Superior temporal gyrus (tissue), 1 donor: ENCODE results near the gene SLC25A44.
"Not testable (repeated sequence)": the region's sequence is repeated elsewhere in the genome, so short reads cannot be mapped to it uniquely, and the experiment has no call there.

Experiments
- DNase-seq: peaks from one replicate; pipeline ENCODE4 v3.0.0-alpha.2; 2016; ENCODE audit errors: extremely low spot score

SLC25A44 gene

DNA sequence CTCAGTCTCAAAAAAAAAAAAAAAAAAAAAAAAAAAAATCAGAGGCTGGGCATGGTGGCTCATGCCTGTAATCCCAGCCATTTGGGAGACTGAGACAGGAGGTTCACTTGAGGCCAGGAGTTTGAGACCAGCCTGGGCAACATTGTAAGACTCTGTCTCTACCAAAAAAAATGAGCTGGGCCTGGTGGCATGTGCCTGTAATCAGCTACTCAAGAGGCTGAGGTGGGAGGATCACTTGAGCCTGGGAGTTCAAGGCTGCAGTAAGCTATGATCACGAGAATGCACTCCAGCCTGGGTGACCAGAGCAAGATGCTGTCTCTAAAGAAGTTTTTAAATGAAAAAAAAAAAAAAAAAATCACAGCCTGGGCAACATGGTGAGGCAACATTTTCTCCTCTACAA lies 30.2 kb upstream of the SLC25A44 start:
- no peak for DNase-seq

DNA sequence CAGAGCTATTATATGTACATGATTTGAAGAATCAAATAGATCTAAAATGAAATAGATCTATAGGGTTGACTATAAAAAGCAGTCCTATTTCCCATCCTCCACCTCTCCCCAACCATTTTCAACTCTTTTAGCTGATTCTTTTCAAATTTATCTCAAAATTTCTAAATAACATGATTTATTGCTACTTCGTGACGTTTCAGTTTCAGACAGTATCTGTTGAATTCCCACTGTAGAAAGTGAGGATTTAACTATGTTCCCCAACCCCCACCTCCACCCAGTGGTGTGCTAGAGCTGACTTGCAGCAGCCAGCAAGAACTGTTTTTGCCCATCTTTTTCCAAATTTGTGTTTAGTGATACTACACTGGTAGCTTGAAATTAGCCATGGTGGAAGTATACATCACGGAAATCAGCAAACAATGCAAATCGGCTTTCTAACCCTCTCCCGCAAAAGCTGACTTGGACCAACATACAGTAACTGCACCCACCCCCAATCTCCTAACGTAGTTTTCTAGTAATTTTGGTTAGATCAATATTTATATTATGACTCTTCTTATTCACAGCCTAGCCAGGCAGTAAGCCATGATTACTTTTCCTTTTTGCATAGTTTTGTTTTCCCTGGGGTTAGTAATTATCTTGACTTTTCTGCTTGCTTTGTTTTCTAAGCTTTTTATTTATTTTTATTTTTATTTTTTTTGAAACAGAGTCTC lies 29.6 kb upstream of the SLC25A44 start:
- no peak for DNase-seq

DNA sequence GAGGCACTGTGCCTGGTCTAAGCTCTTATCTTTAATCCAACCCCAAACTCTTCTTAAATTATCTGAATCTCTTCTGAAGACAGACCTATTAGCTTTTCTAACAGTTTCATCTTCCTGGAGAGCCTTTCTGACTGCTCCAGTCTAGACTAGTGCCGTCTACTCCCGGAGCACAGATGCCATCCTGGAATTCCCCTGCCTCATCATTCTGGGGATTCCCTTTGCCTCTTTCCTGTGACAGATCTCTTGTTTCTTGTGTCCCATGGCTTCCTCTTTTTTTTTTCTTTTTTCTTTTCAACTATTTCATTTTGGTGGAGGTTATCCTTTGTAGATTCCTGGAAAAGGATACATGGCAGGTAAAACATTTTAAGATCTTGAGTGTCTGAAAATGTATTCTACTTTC lies 28.8 kb upstream of the SLC25A44 start:
- DNase-seq = no peak

DNA sequence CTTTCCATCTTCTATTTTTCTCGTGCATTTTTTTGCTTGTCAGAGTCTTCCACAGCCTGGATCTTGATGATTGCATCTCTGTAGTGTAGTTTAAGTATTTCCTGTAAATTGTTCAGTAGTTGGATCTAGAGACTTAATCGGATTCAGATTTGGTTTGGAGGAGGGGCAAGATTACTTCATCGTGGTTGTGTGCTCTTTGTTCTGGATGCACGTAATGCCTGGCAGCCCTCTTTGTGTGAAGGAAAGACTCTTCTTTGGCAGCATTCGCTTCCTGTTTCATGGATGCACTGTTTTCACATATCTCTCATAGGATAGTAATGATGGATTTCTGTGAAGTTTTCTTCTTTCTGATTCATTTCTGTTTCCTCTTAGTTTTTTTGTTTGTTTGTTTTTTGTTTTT lies 26.4 kb upstream of the SLC25A44 start:
- DNase-seq = no peak

DNA sequence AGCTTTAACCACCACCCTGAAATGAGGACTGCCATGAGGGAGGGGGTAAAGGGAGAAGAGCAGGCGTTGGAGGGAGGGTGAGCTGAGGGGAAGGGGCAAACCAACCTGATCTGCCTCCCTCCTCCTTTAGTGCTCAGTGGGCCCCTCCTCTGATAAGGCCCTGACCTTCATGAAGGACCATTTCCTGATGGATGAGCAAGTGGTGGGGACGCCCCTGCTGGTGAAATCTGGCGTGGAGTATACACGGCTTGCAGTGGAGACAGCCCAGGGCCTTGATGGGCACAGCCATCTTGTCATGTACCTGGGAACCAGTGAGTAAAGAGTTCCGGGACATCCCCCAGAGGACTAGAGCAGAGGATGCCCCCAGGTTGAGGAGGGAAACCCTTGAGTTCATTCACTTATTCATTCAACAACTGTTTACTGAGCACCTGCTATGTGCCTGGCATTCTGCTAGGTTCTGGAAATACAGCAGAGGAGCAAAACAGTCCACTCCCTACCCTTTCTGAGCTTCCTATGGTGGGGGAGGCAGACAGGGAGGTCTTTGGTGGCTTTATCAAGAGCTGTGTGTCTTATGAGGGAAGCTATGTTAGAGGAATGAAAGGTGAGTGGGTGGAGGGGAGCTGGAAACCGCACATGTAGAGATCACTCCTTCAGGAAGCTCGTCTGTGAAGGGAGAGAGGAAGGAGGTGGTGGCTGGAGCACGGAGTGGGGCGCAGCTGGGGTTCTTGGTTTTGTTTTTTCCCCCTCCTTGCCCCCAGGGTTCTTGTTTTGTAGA lies 21.0 kb upstream of the SLC25A44 start:
- no peak for DNase-seq

DNA sequence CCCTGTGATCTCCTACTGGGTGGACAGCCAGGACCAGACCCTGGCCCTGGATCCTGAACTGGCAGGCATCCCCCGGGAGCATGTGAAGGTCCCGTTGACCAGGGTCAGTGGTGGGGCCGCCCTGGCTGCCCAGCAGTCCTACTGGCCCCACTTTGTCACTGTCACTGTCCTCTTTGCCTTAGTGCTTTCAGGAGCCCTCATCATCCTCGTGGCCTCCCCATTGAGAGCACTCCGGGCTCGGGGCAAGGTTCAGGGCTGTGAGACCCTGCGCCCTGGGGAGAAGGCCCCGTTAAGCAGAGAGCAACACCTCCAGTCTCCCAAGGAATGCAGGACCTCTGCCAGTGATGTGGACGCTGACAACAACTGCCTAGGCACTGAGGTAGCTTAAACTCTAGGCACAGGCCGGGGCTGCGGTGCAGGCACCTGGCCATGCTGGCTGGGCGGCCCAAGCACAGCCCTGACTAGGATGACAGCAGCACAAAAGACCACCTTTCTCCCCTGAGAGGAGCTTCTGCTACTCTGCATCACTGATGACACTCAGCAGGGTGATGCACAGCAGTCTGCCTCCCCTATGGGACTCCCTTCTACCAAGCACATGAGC lies 17.2 kb upstream of the SLC25A44 start:
- no peak for DNase-seq

DNA sequence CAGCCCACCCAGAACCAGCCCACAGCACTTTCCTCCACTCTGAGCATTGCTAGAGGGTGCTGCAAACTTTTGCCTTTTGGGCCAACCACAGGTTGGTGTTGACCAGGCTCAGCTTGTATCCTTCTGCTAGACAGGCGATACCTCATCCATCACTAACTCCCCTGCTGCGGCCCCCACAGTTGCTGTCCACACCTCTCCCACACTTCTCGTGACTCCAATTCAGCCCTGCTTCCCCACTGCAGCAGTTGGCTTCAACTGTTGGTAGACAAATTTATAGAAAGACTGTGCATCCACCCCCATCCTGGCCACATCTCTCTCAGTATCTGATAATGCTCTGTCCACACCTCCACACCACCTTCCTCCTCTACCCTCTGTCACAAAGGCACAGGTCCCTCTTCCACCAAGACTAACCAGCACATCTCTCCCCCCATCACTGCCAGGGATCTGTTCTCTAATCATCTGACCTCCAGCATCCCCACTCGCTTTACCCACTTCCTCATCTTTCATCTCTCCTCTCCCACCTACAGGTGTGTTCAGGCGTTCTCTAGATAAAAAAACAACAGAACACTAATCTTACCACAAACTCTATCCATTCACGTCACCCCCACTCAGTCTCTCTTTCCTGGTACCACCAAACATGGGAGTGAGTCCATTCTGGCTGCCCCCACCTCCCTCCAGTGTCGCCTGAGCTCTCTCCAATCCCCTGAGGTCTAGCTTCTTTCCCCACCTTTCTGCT lies 15.8 kb upstream of the SLC25A44 start:
- DNase-seq = no peak

DNA sequence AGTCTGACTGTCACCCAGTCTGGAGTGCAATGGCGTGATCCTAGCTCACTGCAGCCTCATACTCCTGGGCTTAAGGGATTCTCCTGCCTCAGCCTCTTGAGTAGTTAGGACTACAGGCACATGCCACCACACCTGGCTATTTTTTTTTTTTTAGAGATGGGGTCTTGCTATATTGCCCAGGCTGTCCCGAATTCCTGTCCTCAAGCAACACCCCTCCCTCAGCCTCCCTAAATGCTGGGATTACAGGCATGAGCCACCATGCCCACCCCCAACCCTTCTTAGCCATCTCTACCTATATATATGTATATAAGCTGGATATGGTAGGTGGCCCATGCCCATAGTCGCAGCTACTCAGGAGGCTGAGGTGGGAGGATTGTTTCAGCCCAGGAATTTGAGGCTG lies 13.4 kb upstream of the SLC25A44 start:
- DNase-seq = no peak

DNA sequence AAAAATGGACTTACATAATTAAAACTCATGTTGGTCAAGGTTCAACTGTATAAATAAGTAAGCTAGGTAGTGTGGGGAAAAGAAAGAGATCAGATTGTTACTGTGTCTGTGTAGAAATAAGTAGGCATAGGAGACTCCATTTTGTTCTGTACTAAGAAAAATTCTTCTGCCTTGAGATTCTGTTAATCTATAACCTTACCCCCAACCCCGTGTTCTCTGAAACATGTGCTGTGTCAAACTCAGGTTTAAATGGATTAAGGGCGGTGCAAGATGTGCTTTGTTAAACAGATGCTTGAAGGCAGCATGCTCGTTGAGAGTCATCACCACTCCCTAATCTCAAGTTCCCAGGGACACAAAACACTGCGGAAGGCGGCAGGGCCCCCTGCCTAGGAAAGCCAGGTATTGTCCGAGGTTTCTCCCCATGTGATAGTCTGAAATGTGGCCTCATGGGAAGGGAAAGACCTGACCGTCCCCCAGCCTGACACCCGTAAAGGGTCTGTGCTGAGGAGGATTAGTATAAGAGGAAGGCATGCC lies 12.4 kb upstream of the SLC25A44 start:
- DNase-seq = not testable (repeated sequence)

DNA sequence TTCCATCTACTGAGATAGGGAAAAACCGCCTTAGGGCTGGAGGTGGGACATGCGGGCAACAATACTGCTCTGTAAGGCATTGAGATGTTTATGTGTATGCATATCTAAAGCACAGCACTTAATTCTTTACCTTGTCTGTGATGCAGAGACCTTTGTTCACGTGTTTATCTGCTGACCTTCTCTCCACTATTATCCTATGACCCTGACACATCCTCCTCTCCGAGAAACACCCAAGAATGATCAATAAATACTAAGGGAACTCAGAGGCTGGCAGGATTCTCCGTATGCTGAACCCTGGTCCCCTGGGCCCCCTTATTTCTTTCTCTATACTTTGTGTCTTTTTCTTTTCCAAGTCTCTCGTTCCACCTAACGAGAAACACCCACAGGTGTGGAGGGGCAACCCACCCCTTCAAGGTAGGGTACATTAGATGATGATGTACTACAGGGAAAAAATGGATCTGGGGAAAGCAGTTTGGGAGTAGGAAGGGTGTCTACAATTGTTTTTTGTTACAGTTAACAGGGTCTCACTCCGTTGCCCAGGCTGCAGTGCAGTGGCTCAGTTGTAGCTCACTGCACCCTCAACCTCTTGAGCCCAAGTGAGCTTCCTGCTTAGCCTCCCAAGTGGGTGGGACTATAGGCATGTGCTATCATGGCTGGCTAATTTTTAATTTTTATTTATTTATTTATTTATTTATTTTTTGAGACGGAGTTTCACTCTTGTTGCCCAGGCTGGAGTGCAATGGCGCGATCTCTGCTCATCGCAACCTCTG lies 11.7 kb upstream of the SLC25A44 start:
- not testable (repeated sequence) for DNase-seq

DNA sequence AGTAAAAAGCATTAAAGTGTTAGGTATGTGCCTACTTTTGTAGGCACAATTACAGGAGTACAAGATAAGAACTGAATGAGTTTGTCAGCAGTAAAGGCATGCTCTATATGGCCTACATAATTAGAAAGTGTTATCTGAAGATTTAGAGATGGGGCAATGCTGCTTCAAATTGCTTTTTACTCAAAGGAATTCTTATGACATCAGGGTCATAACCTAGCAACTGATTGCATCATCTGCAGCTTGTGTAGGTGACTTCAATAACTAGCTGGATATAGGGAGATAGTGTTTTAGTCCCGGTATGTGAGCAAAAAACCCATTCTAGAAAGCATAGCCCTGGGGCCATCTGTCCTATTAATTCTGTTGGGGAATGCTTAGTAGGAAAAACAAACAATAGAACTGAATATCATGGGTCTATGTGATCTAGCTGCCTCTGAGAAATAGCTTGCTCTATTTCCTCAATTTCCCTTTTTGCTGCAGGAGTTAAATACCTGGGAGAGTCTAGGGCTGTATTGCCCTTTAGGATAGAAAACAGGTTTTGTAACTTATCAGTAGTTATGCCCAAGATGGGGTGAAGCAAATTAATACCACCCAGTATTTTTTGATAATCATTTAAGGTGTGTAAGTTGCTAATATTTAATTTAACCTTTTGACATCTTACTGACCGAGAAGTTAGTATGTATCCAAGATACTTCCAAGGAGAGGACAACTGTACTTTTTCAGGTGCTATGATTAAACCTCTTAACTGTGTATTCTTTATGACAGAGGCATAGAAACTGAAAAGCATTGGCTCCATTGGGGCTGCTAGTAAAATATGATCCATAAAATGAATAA lies 7.3 kb upstream of the SLC25A44 start:
- not testable (repeated sequence) for DNase-seq

DNA sequence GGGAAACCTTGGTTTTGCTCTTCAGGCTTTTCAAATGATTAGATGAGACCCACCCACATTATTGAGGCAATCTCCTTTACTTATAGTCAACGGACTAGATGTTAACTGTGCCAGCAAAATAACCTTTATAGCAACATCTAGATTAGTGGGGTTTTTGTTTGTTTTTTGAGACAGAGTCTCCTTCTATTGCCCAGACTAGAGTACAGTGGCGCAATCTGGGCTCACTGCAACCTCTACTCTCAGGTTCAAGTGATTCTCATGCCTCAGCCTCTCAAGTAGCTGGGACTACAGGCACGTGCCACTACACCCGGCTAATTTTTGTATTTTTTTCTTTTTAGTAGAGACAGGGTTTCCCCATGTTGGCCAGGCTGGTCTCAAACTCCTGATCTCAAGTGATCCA lies 3.6 kb upstream of the SLC25A44 start:
- not testable (repeated sequence) for DNase-seq

DNA sequence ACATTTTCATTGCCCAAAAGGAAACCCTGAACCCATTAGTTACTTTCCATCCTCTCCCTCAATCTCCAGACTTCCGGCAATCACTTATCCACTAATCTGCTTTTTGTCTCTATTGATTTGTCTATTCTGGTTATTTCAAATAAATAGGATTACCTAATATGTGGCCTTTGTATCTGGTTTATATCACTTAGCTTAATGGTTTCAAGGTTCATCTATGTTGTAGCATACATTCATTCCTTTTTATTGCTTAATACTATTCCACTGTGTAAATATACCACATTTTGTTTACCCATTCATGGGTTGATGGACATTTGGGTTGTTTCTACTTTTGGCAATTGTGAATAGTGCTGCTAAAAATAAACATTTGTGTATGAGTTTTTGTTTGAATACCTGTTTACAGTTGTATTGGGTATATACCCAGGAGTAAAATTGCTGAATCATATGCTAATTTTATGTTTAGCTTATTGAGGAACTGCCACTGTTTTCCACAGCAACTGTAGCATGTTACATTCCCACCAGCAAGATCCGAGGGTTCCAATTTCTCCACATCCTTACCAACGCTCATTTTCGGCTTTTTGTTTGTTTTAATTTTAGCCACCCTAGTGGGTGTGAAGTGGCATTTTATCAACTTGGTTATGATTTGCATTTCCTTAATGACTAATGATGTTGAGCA lies 2.5 kb upstream of the SLC25A44 start:
- DNase-seq = no peak

DNA sequence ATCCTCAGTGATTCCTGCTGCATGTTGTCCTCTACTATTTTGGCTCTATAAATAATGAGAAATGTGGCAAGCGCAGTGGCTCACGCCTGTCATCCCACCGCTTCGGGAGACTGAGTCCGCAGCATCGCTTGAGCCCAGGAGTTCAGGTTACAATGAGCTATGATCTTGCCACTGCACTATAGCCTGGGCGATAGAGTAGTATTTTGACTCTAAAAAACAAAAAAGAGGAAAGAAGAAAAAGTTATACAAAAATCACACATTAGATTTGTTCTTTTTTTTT lies 756 bp upstream of the SLC25A44 start:
- no peak for DNase-seq

DNA sequence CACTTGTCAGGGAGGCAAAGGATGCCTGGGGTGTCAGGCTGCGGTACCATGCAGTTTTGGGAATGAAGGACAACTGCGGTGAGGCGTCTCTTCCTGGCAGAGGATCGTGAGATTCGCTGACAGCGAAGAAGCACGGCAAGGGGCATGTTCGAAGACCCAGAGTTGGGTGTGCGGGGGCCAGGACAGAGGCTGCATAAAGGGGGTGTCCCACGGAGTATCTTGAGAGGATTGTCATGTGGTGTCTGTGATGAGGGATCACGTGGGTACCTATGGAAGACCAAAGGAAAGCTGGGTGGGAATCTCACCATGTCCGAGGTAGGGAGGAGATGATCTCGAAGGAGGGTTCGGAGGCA lies 372 bp downstream of the SLC25A44 start:
- peak; percentile 38 for DNase-seq

DNA sequence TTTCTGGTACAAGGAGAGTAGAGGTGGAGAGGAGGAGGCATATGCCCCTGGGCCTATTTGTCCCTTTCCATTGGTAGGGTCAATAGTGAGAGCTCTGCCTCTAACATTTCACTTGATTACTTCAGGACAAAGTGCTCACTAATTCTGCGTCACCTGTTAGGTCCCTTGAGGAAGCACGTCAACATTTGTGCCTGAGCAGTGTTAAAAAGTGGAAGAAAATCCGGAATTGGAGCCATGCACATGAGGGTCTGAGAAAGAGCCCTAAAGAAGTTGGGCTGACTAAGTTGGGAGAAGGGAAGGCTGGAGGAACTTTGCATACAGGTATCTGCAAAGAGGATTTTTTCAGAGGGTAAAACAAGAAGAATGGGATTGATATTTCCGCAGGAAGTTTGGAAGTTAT lies 1.9 kb downstream of the SLC25A44 start:
- DNase-seq = no peak

DNA sequence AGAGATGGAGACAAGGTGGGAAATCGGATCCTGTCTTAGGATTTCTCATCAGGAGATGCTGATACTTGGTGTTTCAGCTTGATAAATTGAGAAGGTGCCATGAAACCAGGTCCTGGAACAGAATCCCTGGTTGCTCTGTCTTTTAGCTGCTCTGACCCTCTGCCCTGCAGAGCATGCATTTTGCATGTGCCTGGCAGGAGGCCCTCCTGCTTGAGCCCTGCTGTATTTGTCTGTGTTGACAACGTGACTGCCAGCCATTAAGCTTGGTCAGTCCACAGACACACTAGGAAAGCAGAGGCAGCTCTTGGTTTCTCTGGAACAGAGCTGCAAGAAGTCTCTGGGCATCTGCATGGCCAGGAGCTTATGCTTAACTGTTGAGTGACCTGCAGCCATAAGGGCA lies 2.5 kb downstream of the SLC25A44 start:
- no peak for DNase-seq

DNA sequence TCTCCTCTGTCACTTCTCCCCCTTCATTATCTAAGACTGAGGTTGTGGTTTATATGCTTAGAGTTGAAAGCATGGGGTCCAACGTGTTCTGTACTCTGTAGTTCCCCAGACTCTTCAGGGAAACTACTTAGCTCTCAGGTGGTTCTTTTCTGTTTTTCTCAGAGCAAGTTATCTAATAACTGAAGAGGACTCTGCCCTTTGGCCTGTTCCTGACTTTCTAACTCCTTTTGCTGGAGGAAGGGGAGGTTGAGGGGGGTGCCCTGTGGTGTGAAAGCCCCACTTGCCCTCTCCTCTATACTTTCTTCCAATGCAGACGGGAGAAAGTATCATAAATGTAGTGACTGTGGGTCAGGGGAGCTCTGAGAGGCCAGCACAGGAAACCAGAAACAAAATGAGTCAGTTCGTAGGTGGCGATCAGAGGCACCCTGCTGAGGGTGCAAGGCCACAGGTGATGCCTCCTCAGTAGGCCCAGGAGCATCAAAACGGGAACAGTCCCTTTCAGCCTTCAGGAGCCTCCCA lies 5.0 kb downstream of the SLC25A44 start:
- DNase-seq = no peak

DNA sequence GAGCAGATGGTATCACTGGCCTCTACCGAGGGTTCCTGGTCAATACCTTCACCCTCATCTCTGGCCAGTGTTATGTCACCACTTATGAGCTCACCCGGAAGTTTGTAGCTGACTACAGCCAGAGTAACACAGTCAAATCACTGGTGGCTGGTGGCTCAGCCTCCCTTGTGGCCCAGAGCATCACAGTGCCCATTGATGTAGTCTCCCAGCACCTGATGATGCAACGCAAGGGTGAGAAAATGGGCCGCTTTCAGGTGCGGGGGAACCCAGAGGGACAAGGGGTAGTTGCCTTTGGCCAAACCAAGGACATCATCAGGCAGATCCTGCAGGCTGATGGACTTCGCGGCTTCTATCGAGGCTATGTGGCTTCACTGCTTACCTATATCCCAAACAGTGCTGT lies 6.1 kb downstream of the SLC25A44 start:
- no peak for DNase-seq

DNA sequence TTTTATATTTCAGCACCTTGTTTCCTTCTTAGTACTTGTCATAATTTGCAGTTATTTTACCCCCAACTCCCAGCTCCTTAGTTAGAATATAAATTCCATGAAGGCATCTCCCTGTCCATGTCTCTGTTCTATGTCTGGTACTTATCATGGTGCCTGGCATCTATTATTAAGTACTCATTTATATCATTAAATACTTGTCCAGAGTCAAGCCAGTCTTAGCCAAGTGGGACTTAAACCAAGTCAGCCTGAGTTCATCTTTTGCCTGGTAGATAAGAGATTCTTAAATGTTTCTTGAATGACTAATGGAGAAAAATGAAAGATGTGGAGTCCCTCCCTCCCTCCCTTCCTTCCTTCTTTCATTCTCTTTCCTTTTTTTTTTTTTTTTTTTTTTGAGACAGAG lies 9.4 kb downstream of the SLC25A44 start:
- no peak for DNase-seq
